LNCAP (cell line): Measurements from ENCODE around the gene SLC4A1.

ENCODE experiments used
- CTCF ChIP-seq: fragments of 450-650 bp; IDR thresholded peaks from 2 replicates; pipeline ENCODE4 v1.5.1; 2017; ENCODE audit warnings: mild to moderate bottlenecking

Gene SLC4A1

GRCh38 chr17:44216694-44217093 lies 51.2 kb downstream of the SLC4A1 start:
- TF ChIP-seq CTCF = no peak

- no peak for TF ChIP-seq CTCF
Measured at GRCh38 chr17:44216173-44216572, 51.8 kb downstream of the SLC4A1 start.

- no peak for TF ChIP-seq CTCF
Measured at GRCh38 chr17:44214896-44215295, 53.0 kb downstream of the SLC4A1 start.

- no peak for TF ChIP-seq CTCF
Measured at GRCh38 chr17:44214230-44214494, 53.8 kb downstream of the SLC4A1 start.

GRCh38 chr17:44213403-44214229 lies 54.3 kb downstream of the SLC4A1 start:
- TF ChIP-seq CTCF = no peak

GRCh38 chr17:44212507-44213402 lies 55.2 kb downstream of the SLC4A1 start:
- TF ChIP-seq CTCF = no peak

- no peak for TF ChIP-seq CTCF
Measured at GRCh38 chr17:44211281-44212265, 56.4 kb downstream of the SLC4A1 start.
